K562 (cell line): ENCODE data around the gene ELF2. TPM values are rescaled to one million over a fixed set of nuclear protein-coding genes. Genes with fewer than 3 reads are reported as not detected.

Experiments
- ATAC-seq: fragments of 200-7000 bp; cut with Tn5 transposase; 3 replicates; pipeline ENCODE4 v1.9.1; 2020; ENCODE audit warnings: moderate library complexity
- BruUV-seq: library from RNA; stranded (reverse); fragments of 400-500 nt; replicated peaks from 2 replicates; lab custom pipeline; 2021; lab: Mats Ljungman, UMichigan
- CTCF ChIA-PET: fragments of 300-600 bp; formaldehyde crosslinking; extraction: SDS; loops from one replicate; lab custom pipeline; 2021; ENCODE audit warnings: low intra/inter-chr PET ratio; lab: Yijun Ruan, JAX
- POLR2A ChIA-PET: fragments of 300-600, 350-650 bp; sonication (Branson Sonifier 250); formaldehyde crosslinking; extraction: SDS; loops from one replicate; lab custom pipeline; 2021; ENCODE audit warnings: antibody characterized with exemption, inconsistent platforms; lab: Yijun Ruan, JAX
- DNase-seq, 4 experiments: peaks; one replicate each; pipeline versions ENCODE4 v3.0.0 to v3.0.0-alpha.2; 2011 to 2018; ENCODE audit warnings: low spot score in 3 of 4, mixed read lengths in 3 of 4; ENCODE audit errors: extremely low read depth in 1 of 4
- FAIRE-seq: peaks from 2 replicates; lab custom pipeline; 2011; peaks lifted over from hg19 to GRCh38; lab: Jason Lieb, UNC
- H2AFZ ChIP-seq: 2 replicates; pipeline ENCODE4 v1.6.0; 2011; ENCODE audit warnings: low read depth, low read length, control low read depth, inconsistent platforms
- H3K27ac ChIP-seq: fragments of 200-600 bp; 3 replicates; pipeline ENCODE4 v1.8.0; 2011; ENCODE audit warnings: low read depth, mild to moderate bottlenecking, control low read depth, inconsistent platforms, low read length, moderate library complexity, mixed read lengths; ENCODE audit errors: extremely low read depth
- H3K27me3 ChIP-seq, 2 experiments: fragments of 300-600 bp in 1 of 2; 2 replicates in 1 of 2; 3 replicates in 1 of 2; pipeline versions ENCODE4 v1.6.0 to v1.8.0; 2011; ENCODE audit warnings: inconsistent platforms in 2 of 2, low read length in 2 of 2, mild to moderate bottlenecking in 1 of 2, mixed read lengths in 1 of 2, moderate library complexity in 1 of 2; ENCODE audit not compliant: control insufficient read depth in 2 of 2, insufficient read depth in 2 of 2
- H3K36me3 ChIP-seq: fragments of 300-600 bp; 3 replicates; pipeline ENCODE4 v1.8.0; 2011; ENCODE audit warnings: mild to moderate bottlenecking, low read length, inconsistent platforms; ENCODE audit not compliant: control insufficient read depth, insufficient read depth
- H3K4me1 ChIP-seq, 2 experiments: fragments of 200-600 bp in 1 of 2; replicated peaks in 1 of 2; 2 replicates in 1 of 2; 3 replicates in 1 of 2; pipeline versions ENCODE4 v1.5.1 to v1.8.0; 2011; ENCODE audit warnings: inconsistent platforms in 2 of 2, low read length in 2 of 2, mild to moderate bottlenecking in 1 of 2, mixed read lengths in 1 of 2, moderate library complexity in 1 of 2; ENCODE audit not compliant: control insufficient read depth in 2 of 2, insufficient read depth in 2 of 2
- H3K4me2 ChIP-seq: 2 replicates; pipeline ENCODE4 v1.6.1; 2011; ENCODE audit warnings: low read length, control low read depth, inconsistent platforms, mixed read lengths; ENCODE audit not compliant: insufficient read depth
- H3K4me3 ChIP-seq: fragments of 200-600 bp; sonication (generic), shearing (Covaris generic); 2 replicates; pipeline ENCODE4 v1.5.1; 2016; ENCODE audit warnings: control low read depth, inconsistent platforms
- H3K79me2 ChIP-seq: fragments of 200-600 bp; 3 replicates; pipeline ENCODE4 v1.8.0; 2011; ENCODE audit warnings: low read length, inconsistent platforms; ENCODE audit not compliant: control insufficient read depth, insufficient read depth
- H3K9ac ChIP-seq, 2 experiments: 2 replicates each; pipeline versions ENCODE4 v1.6.0 to v1.6.1; 2011; ENCODE audit warnings: low read depth in 2 of 2, low read length in 2 of 2, control low read depth in 1 of 2, inconsistent platforms in 1 of 2, mild to moderate bottlenecking in 1 of 2, mixed read lengths in 1 of 2; ENCODE audit not compliant: insufficient read depth in 1 of 2
- H3K9me1 ChIP-seq: one replicate; pipeline ENCODE4 v1.6.0; 2011; ENCODE audit warnings: inconsistent platforms, mild to moderate bottlenecking, low read length, moderate library complexity; ENCODE audit not compliant: control insufficient read depth, insufficient read depth
- H3K9me3 ChIP-seq: replicated peaks from 2 replicates; pipeline ENCODE4 v1.5.1; 2011; ENCODE audit warnings: low read depth, low read length, inconsistent platforms; ENCODE audit not compliant: control insufficient read depth, insufficient read depth
- H4K20me1 ChIP-seq: replicated peaks from 2 replicates; pipeline ENCODE4 v1.6.1; 2011; ENCODE audit warnings: low read length, inconsistent platforms, mixed read lengths; ENCODE audit not compliant: control insufficient read depth, insufficient read depth
- C11orf30 ChIP-seq: fragments of 450-650 bp; IDR thresholded peaks from 2 replicates; pipeline ENCODE4 v1.6.1; 2016; ENCODE audit warnings: low read depth, mild to moderate bottlenecking
- CCAR2 ChIP-seq: fragments of 200-400 bp; formaldehyde crosslinking; IDR thresholded peaks from 2 replicates; pipeline ENCODE4 v1.6.1; 2017; ENCODE audit warnings: mild to moderate bottlenecking, low read depth, low read length
- E2F6 ChIP-seq, 2 experiments: IDR thresholded peaks; 2 replicates each; pipeline ENCODE4 v1.6.1; 2011; ENCODE audit warnings: borderline replicate concordance in 1 of 2, control low read depth in 1 of 2, low read depth in 1 of 2, low read length in 1 of 2, mild to moderate bottlenecking in 1 of 2, mixed read lengths in 1 of 2, moderate library complexity in 1 of 2; ENCODE audit not compliant: insufficient read depth in 1 of 2, insufficient read length in 1 of 2, poor library complexity in 1 of 2, severe bottlenecking in 1 of 2; ENCODE audit errors: extremely low read depth in 1 of 2
- ELF2 ChIP-seq: fragments of 250-450 bp; sonication (Bioruptor Pico); IDR thresholded peaks from 2 replicates; pipeline ENCODE4 v1.5.0; 2021; ENCODE audit warnings: mild to moderate bottlenecking
- FOXA3 ChIP-seq, 2 experiments: fragments of 450-650 bp in 1 of 2; sonication (generic) in 1 of 2; formaldehyde crosslinking; IDR thresholded peaks in 1 of 2; conservative IDR thresholded peaks in 1 of 2; 2 replicates each; pipeline versions ENCODE4 v1.4.0 to v1.8.0; 2020 to 2022; ENCODE audit warnings: mild to moderate bottlenecking in 2 of 2, missing genetic modification reagents in 1 of 2
- GABPB1 ChIP-seq: sonication (generic); formaldehyde crosslinking; IDR thresholded peaks from 2 replicates; pipeline ENCODE4 v1.8.0; 2022; ENCODE audit warnings: mild to moderate bottlenecking, missing genetic modification reagents
- HINFP ChIP-seq: fragments of 450-650 bp; conservative IDR thresholded peaks from 2 replicates; pipeline ENCODE4 v1.6.1; 2016; ENCODE audit warnings: missing genetic modification characterization, low read depth, mild to moderate bottlenecking, control low read depth, missing compliant biosample characterization
- HLTF ChIP-seq: fragments of 450-650 bp; IDR thresholded peaks from 2 replicates; pipeline ENCODE4 v1.6.1; 2016
- ID3 ChIP-seq, 2 experiments: fragments of 250-450 bp in 1 of 2; fragments of 450-650 bp in 1 of 2; sonication (Bioruptor Pico) in 1 of 2; IDR thresholded peaks; 2 replicates each; pipeline versions ENCODE4 v1.6.1 to v1.8.0; 2016 to 2021; ENCODE audit warnings: mild to moderate bottlenecking in 2 of 2, moderate library complexity in 2 of 2, missing compliant biosample characterization in 1 of 2, missing genetic modification characterization in 1 of 2
- KDM4B ChIP-seq, 2 experiments: fragments of 450-650 bp in 1 of 2; sonication (generic) in 1 of 2; IDR thresholded peaks; 2 replicates each; pipeline ENCODE4 v1.6.1; 2016 to 2017; ENCODE audit warnings: borderline replicate concordance in 2 of 2, antibody characterized with exemption in 1 of 2, low read depth in 1 of 2, mild to moderate bottlenecking in 1 of 2
- MXD1 ChIP-seq: fragments of 250-450 bp; sonication (Bioruptor Pico); IDR thresholded peaks from 2 replicates; pipeline ENCODE4 v1.8.0; 2021; ENCODE audit warnings: borderline replicate concordance, mild to moderate bottlenecking, moderate library complexity; ENCODE audit not compliant: poor library complexity, severe bottlenecking
- PRPF4 ChIP-seq: fragments of 200-400 bp; formaldehyde crosslinking; IDR thresholded peaks from one replicate; pipeline ENCODE4 v1.6.1; 2017; ENCODE audit warnings: low read length, low read depth, mild to moderate bottlenecking; ENCODE audit not compliant: insufficient read depth, poor library complexity, severe bottlenecking
- TRIM24 ChIP-seq, 2 experiments: fragments of 450-650 bp; IDR thresholded peaks; 2 replicates each; pipeline ENCODE4 v1.6.1; 2016
- ZFP36 ChIP-seq: fragments of 150-350 bp; IDR thresholded peaks from 2 replicates; pipeline ENCODE4 v1.6.1; 2018; ENCODE audit warnings: low read length, low read depth; ENCODE audit not compliant: partially characterized antibody
- ZNF507 ChIP-seq: conservative IDR thresholded peaks from 2 replicates; pipeline ENCODE4 v1.6.1; 2017; ENCODE audit warnings: missing genetic modification characterization, missing compliant biosample characterization
- WGBS: fragments of 100-300 bp; shearing (Covaris generic); methylation state at CpG from one replicate; pipeline ENCODE4 v1.1.6; 2016; ENCODE audit warnings: low coverage, mixed read lengths; ENCODE audit not compliant: insufficient coverage; ENCODE audit errors: missing lambda C conversion rate; 5-methylcytosine and 5-hydroxymethylcytosine counted together
- in situ Hi-C: fragments of 300-500 bp; cut with MboI; formaldehyde crosslinking; loops from 4 replicates; pipeline ENCODE4 v1.15.0; 2018; ENCODE audit warnings: inconsistent platforms, mixed read lengths
- intact Hi-C: fragments of 100-400 bp; cut with micrococcal nuclease; formaldehyde crosslinking; loops from 2 replicates; pipeline ENCODE4 v1.14.2; 2022
- polyA plus RNA-seq, 8 experiments: library from polyadenylated mRNA; depleted of rRNA in 4 of 8; stranded (reverse) in 5 of 8; unstranded in 3 of 8; fragments of >200 nt; fragmentation: Nextera tagmentation in 2 of 8; fragmentation: Illumina TruSeq in 1 of 8; extraction: Ambion mirVana in 2 of 8; extraction: Trizol in 1 of 8; gene quantifications; 2 replicates each; pipeline versions ENCODE4 v1.2.1 to v1.2.3, GENCODE V29; 2011 to 2014; ENCODE audit warnings: inconsistent platforms in 1 of 8, missing spikeins in 1 of 8
- total RNA-seq, 7 experiments: library from RNA; depleted of rRNA in 6 of 7; stranded (reverse); fragments of >200 nt in 6 of 7; fragmentation: Illumina TruSeq in 2 of 7; extraction: Trizol in 2 of 7; gene quantifications; 2 replicates each; pipeline versions ENCODE4 v1.2.1 to v1.2.3, GENCODE V29; 2011 to 2021; ENCODE audit warnings: low replicate concordance in 1 of 7

ELF2 gene
- total and polyA plus RNA-seq, 9 of the 15 experiments (the other 6 are each of a cell fraction or from before 2014, with no cell fraction given) = 9.4 to 58.7 (median 41.6) TPM

- Histone ChIP-seq H3K4me3 (no peak overlapping the region), H3K9me1 (no peaks in the 10 kb centered on the region), H3K4me2 (no peak overlapping the region), H3K79me2 (no peaks in the 10 kb centered on the region), H3K4me1 (peaks cover 0 to 7% of the 10 kb centered on the region in 2 experiments; a peak in 2 of 5 replicates), H3K36me3 (no peaks in the 10 kb centered on the region), H3K9me3 (no peaks in the 10 kb centered on the region), H2AFZ (peak overlapping the region; percentile 86), H3K27ac (no peak overlapping the region), H3K27me3 (no peaks in the 10 kb centered on the region), H3K9ac (no peak overlapping the region; a peak in 1 of 4 replicates), H4K20me1 (no peaks in the 10 kb centered on the region)
- in situ Hi-C loops (no loop called here), intact Hi-C loops (no loop called here)
- no TSS peak for BruUV-seq
- TF ChIP-seq HLTF (no peak), ELF2 (no peak), C11orf30 (no peak), HINFP (tag) (no peak), MXD1 (CRISPR knock-in tag) (no peak), FOXA3 (CRISPR knock-in tag; conservative IDR thresholded peaks at IDR 0.05 in 1 of 2, IDR thresholded peaks at IDR 0.05 in 1 of 2) (no peak), E2F6 (IDR thresholded peaks at IDR 0.05; ENCODE audit: borderline replicate concordance in 1 of 2, extremely low read depth in 1 of 2, insufficient read depth in 1 of 2, insufficient read length in 1 of 2, low read depth in 1 of 2, low read length in 1 of 2, poor library complexity in 1 of 2, severe bottlenecking in 1 of 2) (no peak), ZFP36 (no peak), CCAR2 (no peak), KDM4B (IDR thresholded peaks at IDR 0.05; ENCODE audit: borderline replicate concordance in 2 of 2, low read depth in 1 of 2) (no peak), ZNF507 (no peak), TRIM24 (IDR thresholded peaks at IDR 0.05) (no peak), PRPF4 (no peak), GABPB1 (CRISPR knock-in tag) (no peak), ID3 (CRISPR knock-in tag; IDR thresholded peaks at IDR 0.05) (no peak), ID3 (tag; IDR thresholded peaks at IDR 0.05) (no peak)
- ChIA-PET CTCF (no interaction called here), POLR2A (interaction anchor here (1.2 kb wide), 1 partner anchor 88 kb away, joined by 3 read pairs; no protein-coding TSS in a partner anchor)
- ATAC-seq (peak; percentile 48), FAIRE-seq (no peak), DNase-seq (no peak)
- WGBS = 68% methylated on average over 5 of the region's 6 CpGs
Measured at GRCh38 chr4:139207873-139208403, 30.9 kb upstream of the ELF2 start.
